Osteoblast (primary cell): ENCODE results near the gene FN3KRP. TPM values are rescaled to one million over a fixed set of nuclear protein-coding genes. Genes with fewer than 3 reads are reported as not detected.

Experiments
- DNase-seq: peaks from one replicate; pipeline ENCODE4 v3.0.0; 2011; ENCODE audit warnings: low spot score, mixed read lengths; ENCODE audit not compliant: insufficient read length; ENCODE audit errors: missing footprints
- H2AFZ ChIP-seq: 2 replicates; pipeline ENCODE4 v1.6.0; 2011; ENCODE audit warnings: mild to moderate bottlenecking, low read length
- H3K27ac ChIP-seq: 2 replicates; pipeline ENCODE4 v1.5.1; 2011; ENCODE audit warnings: mild to moderate bottlenecking, low read depth, low read length, moderate library complexity
- H3K27me3 ChIP-seq: 2 replicates; pipeline ENCODE4 v1.6.0; 2012; ENCODE audit warnings: mild to moderate bottlenecking, control low read depth, inconsistent platforms, low read length, moderate library complexity; ENCODE audit not compliant: insufficient read depth
- H3K36me3 ChIP-seq: 2 replicates; pipeline ENCODE4 v1.5.1; 2011; ENCODE audit warnings: mild to moderate bottlenecking, low read length, control low read depth, moderate library complexity; ENCODE audit not compliant: insufficient read depth
- H3K4me1 ChIP-seq: 2 replicates; pipeline ENCODE4 v1.5.1; 2011; ENCODE audit warnings: mild to moderate bottlenecking, low read length, control low read depth, moderate library complexity; ENCODE audit not compliant: insufficient read depth
- H3K4me2 ChIP-seq: 2 replicates; pipeline ENCODE4 v1.6.0; 2011; ENCODE audit warnings: mild to moderate bottlenecking, low read length; ENCODE audit not compliant: insufficient read depth
- H3K4me3 ChIP-seq: fragments of 200-600 bp; sonication (generic); 3 replicates; pipeline ENCODE4 v1.5.1; 2012; ENCODE audit warnings: mild to moderate bottlenecking, low read length, inconsistent platforms; ENCODE audit not compliant: insufficient read depth
- H3K79me2 ChIP-seq: 2 replicates; pipeline ENCODE4 v1.6.0; 2012; ENCODE audit warnings: mild to moderate bottlenecking, low read length, control low read depth, inconsistent platforms; ENCODE audit not compliant: insufficient read depth
- H3K9me3 ChIP-seq: 2 replicates; pipeline ENCODE4 v1.5.1; 2011; ENCODE audit warnings: low read depth, low read length, control low read depth
- H4K20me1 ChIP-seq: 2 replicates; pipeline ENCODE4 v1.6.0; 2012; ENCODE audit warnings: mild to moderate bottlenecking, low read length, control low read depth; ENCODE audit not compliant: insufficient read depth
- CTCF ChIP-seq: IDR thresholded peaks from 2 replicates; pipeline ENCODE4 v1.5.1; 2011; ENCODE audit warnings: mild to moderate bottlenecking, low read depth, low read length, moderate library complexity; ENCODE audit errors: extremely low read depth
- total RNA-seq: library from RNA; depleted of rRNA; stranded (reverse); fragments of >200 nt; gene quantifications from 2 replicates; pipeline ENCODE4 v1.2.3, GENCODE V29; 2012

The FN3KRP gene
- total RNA-seq, 1 donor: 10.1 TPM

DNA sequence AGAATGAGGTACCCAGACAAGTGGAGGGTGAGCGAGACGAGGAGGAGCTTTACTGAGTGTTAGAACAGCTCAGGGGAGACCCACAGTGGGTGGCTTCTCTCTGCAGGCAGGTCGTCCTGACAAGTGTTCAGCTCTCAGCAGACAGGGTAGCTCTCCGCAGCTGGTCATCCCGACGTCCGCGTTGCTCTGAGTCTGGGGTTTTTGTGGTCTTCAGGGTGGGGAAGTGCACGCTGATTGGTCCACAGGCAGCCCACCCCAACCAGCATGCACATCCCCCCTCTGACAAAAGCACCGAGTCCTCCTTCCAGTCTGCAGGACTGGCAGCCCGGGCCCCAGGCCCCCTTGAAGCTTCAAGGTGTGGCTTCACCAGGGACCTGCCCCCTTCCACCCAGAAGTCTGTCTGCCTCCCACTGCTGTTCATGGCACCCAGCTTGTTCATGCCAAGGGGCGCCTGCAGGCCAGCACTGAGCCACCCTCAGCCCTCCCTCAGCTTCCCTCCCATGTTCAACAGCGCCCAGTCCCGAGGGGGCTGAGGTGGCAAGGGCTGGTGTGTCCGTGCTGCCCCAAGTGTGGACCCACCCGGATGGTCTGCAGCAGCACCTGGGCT is 48.4 kb upstream of the FN3KRP start:
- Histone ChIP-seq H3K4me3 (no peak overlapping the region), H3K4me2 (no peak overlapping the region), H3K27ac (no peak overlapping the region), H4K20me1 (no peaks in the 10 kb centered on the region), H3K79me2 (no peaks in the 10 kb centered on the region), H3K27me3 (no peaks in the 10 kb centered on the region), H3K36me3 (no peaks in the 10 kb centered on the region), H3K4me1 (no peaks in the 10 kb centered on the region), H3K9me3 (no peaks in the 10 kb centered on the region), H2AFZ (peak overlapping the region; percentile 88)
- peak; percentile 29 for DNase-seq
- TF ChIP-seq CTCF: no peak

DNA sequence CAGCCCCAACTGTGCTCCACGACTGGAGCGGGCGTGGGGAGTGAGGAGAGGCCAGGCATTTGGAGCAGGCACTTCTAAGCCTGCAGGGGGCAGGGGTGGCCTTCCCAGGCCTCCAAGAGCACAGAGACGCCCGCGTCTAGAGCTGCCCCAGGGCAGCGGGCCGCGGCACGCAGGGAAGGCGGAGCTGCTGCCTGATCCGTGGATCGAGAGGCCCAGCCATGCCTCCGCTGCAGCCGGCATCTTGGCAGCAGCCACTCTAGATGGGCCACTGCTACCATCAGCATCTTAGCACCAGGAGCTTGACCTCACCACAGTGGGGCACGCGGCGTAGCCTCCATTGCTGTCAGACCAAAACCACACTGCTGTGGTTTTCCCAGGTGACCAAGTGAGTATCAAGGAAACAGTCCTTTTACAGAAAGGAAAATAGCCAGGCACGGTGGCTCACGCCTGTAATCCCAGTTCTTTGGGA is 47.8 kb upstream of the FN3KRP start:
- no peaks in the 10 kb centered on the region for H3K79me2 ChIP-seq
- H3K27ac ChIP-seq: no peak overlapping the region
- DNase-seq: peak; percentile 97
- no peaks in the 10 kb centered on the region for H3K4me1 ChIP-seq
- no peaks in the 10 kb centered on the region for H3K36me3 ChIP-seq
- no peaks in the 10 kb centered on the region for H3K27me3 ChIP-seq
- H3K4me2 ChIP-seq: peak overlapping the region; percentile 50
- peak; percentile 54 for TF ChIP-seq CTCF
- peak overlapping the region; percentile 88 for H2AFZ ChIP-seq
- H4K20me1 ChIP-seq: no peaks in the 10 kb centered on the region
- H3K9me3 ChIP-seq: no peaks in the 10 kb centered on the region
- H3K4me3 ChIP-seq: peak overlapping the region; percentile 51

- no peak overlapping the region for H3K27ac ChIP-seq
- no peak for TF ChIP-seq CTCF
- no peaks in the 10 kb centered on the region for H3K36me3 ChIP-seq
- H3K27me3 ChIP-seq: no peaks in the 10 kb centered on the region
- H2AFZ ChIP-seq: no peak overlapping the region
- no peak overlapping the region for H3K4me2 ChIP-seq
- no peaks in the 10 kb centered on the region for H3K79me2 ChIP-seq
- no peak overlapping the region for H3K4me3 ChIP-seq
- peaks cover 4% of the 10 kb centered on the region for H4K20me1 ChIP-seq
- H3K9me3 ChIP-seq: no peaks in the 10 kb centered on the region
- peak; percentile 58 for DNase-seq
- no peaks in the 10 kb centered on the region for H3K4me1 ChIP-seq
These were observed 45.6 kb upstream of the FN3KRP start for GRCh38 chr17:82670661-82671450.
